ENCODE data around the gene PPHLN1.

GRCh38 chr12:42422785-42423184, 96.8 kb downstream of the PPHLN1 start:
- TF ChIP-seq CTCF (IDR thresholded peaks at IDR 0.05) (no peak), POLR2A (IDR thresholded peaks at IDR 0.05) (no peak)
